Liver (tissue), 3 donors: ENCODE data around the gene MYO18A.

ENCODE experiments used
- EGR1 ChIP-seq, 2 donors: IDR thresholded peaks; 2 replicates each; pipeline ENCODE4 v1.6.1; 2016 to 2018; ENCODE audit warnings: antibody characterized with exemption in 2 of 2, low read depth in 2 of 2
- HNF4A ChIP-seq, 2 donors: conservative IDR thresholded peaks; 2 replicates each; pipeline ENCODE4 v1.6.1; 2016; ENCODE audit warnings: antibody characterized with exemption in 2 of 2, mild to moderate bottlenecking in 2 of 2
- JUND ChIP-seq, 2 donors: IDR thresholded peaks; 2 replicates each; pipeline ENCODE4 v1.6.1; 2016; ENCODE audit warnings: antibody characterized with exemption in 2 of 2
- RAD21 ChIP-seq, 2 donors: IDR thresholded peaks; 2 replicates each; pipeline ENCODE4 v1.6.1; 2016; ENCODE audit warnings: antibody characterized with exemption in 2 of 2, mild to moderate bottlenecking in 2 of 2
- TAF1 ChIP-seq: conservative IDR thresholded peaks from 2 replicates; pipeline ENCODE4 v1.6.1; 2016; ENCODE audit warnings: antibody characterized with exemption, mild to moderate bottlenecking
- TF ChIP-seq, protein P1 (sequence below): fragments of 150-350 bp; IDR thresholded peaks from 2 replicates; pipeline ENCODE4 v1.5.1; 2017; ENCODE audit warnings: improper control_type of control experiment, low read depth, low read length; ENCODE audit not compliant: missing input control
- TF ChIP-seq, protein P2 (sequence below): IDR thresholded peaks from 2 replicates; pipeline ENCODE4 v1.6.1; 2016; ENCODE audit warnings: antibody characterized with exemption, mild to moderate bottlenecking
- donor health status: healthy.
- donor health status: healthy.

DNA sequence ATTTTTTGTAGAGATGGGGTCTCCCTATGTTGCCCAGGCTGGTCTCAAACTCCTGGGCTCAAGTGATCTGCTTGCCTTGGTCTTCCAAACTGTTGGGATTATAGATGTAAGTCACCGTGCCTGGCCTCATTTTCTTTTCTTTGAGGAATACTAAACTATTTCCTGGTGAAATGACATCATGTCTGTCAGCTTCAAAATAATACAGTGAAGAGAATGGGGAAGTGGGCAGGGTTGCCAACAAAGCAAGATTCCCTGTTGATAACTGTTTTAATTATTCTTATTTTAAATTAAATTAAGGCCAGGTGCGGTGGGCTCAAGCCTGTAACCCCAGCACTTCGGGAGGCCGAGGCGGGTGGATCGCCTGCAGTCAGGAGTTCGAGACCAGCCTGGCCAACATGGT lies 116.2 kb downstream of the MYO18A start:
- TF ChIP-seq, protein P1, sequence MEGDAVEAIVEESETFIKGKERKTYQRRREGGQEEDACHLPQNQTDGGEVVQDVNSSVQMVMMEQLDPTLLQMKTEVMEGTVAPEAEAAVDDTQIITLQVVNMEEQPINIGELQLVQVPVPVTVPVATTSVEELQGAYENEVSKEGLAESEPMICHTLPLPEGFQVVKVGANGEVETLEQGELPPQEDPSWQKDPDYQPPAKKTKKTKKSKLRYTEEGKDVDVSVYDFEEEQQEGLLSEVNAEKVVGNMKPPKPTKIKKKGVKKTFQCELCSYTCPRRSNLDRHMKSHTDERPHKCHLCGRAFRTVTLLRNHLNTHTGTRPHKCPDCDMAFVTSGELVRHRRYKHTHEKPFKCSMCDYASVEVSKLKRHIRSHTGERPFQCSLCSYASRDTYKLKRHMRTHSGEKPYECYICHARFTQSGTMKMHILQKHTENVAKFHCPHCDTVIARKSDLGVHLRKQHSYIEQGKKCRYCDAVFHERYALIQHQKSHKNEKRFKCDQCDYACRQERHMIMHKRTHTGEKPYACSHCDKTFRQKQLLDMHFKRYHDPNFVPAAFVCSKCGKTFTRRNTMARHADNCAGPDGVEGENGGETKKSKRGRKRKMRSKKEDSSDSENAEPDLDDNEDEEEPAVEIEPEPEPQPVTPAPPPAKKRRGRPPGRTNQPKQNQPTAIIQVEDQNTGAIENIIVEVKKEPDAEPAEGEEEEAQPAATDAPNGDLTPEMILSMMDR: no peak
- TF ChIP-seq JUND (IDR thresholded peaks at IDR 0.05) (no peak), EGR1 (IDR thresholded peaks at IDR 0.05; ENCODE audit: low read depth in 2 of 2) (no peak), RAD21 (IDR thresholded peaks at IDR 0.05) (no peak), HNF4A (conservative IDR thresholded peaks at IDR 0.05) (no peak), TAF1 (no peak)
- TF ChIP-seq, protein P2, sequence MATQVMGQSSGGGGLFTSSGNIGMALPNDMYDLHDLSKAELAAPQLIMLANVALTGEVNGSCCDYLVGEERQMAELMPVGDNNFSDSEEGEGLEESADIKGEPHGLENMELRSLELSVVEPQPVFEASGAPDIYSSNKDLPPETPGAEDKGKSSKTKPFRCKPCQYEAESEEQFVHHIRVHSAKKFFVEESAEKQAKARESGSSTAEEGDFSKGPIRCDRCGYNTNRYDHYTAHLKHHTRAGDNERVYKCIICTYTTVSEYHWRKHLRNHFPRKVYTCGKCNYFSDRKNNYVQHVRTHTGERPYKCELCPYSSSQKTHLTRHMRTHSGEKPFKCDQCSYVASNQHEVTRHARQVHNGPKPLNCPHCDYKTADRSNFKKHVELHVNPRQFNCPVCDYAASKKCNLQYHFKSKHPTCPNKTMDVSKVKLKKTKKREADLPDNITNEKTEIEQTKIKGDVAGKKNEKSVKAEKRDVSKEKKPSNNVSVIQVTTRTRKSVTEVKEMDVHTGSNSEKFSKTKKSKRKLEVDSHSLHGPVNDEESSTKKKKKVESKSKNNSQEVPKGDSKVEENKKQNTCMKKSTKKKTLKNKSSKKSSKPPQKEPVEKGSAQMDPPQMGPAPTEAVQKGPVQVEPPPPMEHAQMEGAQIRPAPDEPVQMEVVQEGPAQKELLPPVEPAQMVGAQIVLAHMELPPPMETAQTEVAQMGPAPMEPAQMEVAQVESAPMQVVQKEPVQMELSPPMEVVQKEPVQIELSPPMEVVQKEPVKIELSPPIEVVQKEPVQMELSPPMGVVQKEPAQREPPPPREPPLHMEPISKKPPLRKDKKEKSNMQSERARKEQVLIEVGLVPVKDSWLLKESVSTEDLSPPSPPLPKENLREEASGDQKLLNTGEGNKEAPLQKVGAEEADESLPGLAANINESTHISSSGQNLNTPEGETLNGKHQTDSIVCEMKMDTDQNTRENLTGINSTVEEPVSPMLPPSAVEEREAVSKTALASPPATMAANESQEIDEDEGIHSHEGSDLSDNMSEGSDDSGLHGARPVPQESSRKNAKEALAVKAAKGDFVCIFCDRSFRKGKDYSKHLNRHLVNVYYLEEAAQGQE: no peak
